Epithelial cell of proximal tubule (primary cell): Measurements from ENCODE around the gene STX1A. TPM values are rescaled to one million over a fixed set of nuclear protein-coding genes. Genes with fewer than 3 reads are reported as not detected.
"Not testable (repeated sequence)": the region's sequence is repeated elsewhere in the genome, so short reads cannot be mapped to it uniquely, and the experiment has no call there.

Source experiments
- DNase-seq: peaks from one replicate; pipeline ENCODE4 v3.0.0-alpha.2; 2011; ENCODE audit warnings: low read depth
- H3K4me3 ChIP-seq: 2 replicates; pipeline ENCODE4 v1.5.1; 2011; ENCODE audit warnings: low read depth, mild to moderate bottlenecking, low read length
- total RNA-seq: library from RNA; depleted of rRNA; stranded (reverse); fragments of >200 nt; gene quantifications from 2 replicates; pipeline ENCODE4 v1.2.3, GENCODE V29; 2015
- TF ChIP-seq, protein P1 (sequence below): conservative IDR thresholded peaks from 2 replicates; pipeline ENCODE4 v1.5.1; 2012; ENCODE audit warnings: low read depth, mild to moderate bottlenecking, low read length

STX1A gene
- total RNA-seq, 1 donor from 2014 or later = 22.4 TPM

DNA sequence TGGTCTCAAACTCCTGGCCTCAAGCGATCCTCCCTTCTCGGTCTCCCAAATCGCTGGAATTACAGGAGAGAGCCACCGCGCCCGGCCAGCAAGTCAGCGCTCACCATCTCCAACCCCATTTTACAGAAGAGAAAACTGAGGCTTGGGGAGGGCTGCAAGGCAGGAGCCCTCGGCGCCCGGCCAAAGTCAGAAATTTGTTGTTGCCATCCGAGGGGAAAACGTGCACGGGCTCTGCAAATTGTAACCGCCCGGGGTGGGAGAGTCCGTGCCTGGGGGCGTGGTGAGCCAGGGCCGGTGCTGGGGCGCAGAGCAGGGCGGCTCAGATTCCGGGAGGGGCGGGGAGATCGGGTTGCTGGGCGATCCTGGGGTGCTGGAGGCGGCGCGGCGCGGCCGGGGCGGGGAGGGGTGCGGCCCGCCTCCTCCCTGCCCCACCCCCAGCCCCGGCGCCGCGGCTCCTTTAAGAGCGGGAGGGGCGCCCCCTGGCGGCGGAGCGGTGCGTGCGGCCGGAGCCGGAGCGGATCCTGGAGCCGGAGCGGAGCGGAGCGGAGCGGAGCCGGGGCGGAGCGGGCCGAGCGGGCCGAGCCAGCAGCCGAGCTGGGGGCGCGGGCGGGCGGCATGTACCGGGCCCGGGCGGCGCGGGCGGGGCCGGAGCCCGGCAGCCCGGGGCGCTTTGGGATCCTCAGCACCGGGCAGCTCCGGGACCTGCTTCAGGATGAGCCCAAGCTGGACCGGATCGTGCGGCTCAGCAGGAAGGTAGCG, 51.9 kb downstream of the STX1A start, which contains the start of gene VPS37D:
VPS37D (plus strand) TSS at position 488 of the 759 bp plus-strand sequence; CDS start at position 616, 128 bp downstream.
- TF ChIP-seq, protein P1, sequence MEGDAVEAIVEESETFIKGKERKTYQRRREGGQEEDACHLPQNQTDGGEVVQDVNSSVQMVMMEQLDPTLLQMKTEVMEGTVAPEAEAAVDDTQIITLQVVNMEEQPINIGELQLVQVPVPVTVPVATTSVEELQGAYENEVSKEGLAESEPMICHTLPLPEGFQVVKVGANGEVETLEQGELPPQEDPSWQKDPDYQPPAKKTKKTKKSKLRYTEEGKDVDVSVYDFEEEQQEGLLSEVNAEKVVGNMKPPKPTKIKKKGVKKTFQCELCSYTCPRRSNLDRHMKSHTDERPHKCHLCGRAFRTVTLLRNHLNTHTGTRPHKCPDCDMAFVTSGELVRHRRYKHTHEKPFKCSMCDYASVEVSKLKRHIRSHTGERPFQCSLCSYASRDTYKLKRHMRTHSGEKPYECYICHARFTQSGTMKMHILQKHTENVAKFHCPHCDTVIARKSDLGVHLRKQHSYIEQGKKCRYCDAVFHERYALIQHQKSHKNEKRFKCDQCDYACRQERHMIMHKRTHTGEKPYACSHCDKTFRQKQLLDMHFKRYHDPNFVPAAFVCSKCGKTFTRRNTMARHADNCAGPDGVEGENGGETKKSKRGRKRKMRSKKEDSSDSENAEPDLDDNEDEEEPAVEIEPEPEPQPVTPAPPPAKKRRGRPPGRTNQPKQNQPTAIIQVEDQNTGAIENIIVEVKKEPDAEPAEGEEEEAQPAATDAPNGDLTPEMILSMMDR = peak; percentile 58
- DNase-seq = no peak
- peak within 1 kb of the TSS; percentile 77 for H3K4me3 ChIP-seq

DNA sequence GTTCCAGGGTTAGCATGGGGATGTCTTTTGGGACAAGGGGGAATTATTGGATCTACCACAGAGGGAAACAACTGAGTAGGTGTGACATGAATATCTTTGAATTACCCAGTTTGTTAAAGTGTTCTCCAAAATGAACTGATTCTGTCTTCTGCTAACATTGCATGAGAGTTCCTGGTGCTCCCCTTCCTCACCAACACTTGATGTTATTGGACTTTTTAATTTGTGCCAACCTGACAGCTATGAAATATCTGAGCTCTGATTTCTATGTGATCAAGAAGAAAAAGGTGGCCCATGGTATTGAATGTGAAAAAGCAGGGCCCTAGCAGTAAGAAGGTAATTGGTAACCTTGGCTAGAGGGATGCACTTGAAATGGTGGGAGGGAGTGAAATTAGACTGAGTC, 56.4 kb downstream of the STX1A start:
- TF ChIP-seq, protein P1 = no peak
- no peak overlapping the region for H3K4me3 ChIP-seq
- no peak for DNase-seq

DNA sequence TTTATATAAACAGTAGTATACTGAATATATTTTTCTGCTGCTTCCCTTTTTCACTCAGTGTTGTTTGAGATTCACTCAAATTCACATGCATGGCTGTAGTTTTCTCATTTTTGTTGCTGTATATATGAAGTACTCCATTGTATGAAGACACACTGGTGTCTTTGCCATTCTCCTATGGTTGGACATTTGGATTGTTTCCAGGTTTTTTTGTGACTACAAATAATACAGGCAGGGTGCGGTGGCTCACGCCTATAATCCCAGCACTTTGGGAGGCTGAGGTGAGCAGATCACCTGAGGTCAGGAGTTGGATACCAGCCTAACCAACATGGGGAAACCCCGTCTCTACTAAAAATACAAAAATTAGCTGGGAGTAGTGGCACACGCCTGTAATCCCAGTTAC, 58.9 kb downstream of the STX1A start:
- H3K4me3 ChIP-seq, DNase-seq: not testable (repeated sequence)

DNA sequence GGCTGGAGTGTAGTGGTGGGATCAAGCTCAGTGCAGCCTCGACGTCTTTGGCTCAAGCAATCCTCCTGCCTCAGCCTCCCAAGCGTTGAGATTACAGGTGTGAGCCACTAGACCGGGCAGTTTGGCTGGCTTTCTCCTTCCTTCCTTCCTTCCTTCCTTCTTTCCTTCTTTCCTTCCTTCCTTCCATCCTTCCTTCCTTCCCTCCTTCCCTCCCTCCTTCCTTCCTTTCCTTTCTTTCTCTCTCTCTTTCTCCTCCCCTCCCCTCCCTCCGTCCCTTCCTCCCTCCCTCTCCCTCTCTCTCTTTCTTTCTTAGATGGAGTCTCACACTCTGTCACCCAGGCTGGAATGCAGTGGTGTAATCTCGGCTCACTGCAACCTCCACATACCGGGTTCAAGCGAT, 59.5 kb downstream of the STX1A start:
- no peak for DNase-seq
- H3K4me3 ChIP-seq = no peak overlapping the region
- TF ChIP-seq, protein P1 = no peak

DNA sequence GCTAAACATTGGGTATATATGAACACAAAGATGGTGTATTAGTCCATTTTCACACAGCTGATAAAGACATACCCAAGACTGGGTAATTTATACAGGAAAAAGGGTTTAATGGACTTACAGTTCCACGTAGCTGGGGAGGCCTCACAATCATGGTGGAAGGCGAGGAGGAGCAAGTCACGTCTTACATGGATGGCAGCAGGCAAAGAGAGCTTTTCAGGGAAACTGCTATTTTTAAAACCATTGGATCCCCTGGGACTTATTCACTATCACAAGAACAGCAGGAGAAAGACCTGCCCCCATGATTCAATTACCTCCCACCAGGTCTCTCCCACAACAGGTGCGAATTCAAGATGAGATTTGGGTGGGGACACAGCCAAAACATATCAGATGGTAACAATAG, 64.2 kb downstream of the STX1A start:
- not testable (repeated sequence) for H3K4me3 ChIP-seq, DNase-seq

DNA sequence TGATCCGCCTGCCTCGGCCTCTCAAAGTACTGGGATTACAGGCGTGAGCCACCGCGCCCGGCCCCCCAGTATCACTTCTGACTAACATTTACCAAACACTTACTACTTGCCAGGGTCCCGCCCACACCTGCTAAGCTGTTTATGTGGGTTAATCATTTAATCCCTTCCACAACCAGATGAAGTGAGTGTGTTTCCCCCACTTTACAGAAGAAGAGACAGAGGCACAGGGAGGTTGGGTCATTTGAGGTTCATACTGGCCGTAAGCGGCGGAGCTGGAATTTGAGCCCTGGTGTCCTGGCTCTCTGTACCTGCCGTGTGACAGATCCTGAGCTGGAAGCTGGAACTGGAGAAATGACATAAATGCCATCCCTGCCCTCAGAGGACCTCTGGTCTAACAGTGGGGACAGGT, 66.9 kb downstream of the STX1A start:
- DNase-seq = no peak
- TF ChIP-seq, protein P1 = no peak
- no peak overlapping the region for H3K4me3 ChIP-seq

DNA sequence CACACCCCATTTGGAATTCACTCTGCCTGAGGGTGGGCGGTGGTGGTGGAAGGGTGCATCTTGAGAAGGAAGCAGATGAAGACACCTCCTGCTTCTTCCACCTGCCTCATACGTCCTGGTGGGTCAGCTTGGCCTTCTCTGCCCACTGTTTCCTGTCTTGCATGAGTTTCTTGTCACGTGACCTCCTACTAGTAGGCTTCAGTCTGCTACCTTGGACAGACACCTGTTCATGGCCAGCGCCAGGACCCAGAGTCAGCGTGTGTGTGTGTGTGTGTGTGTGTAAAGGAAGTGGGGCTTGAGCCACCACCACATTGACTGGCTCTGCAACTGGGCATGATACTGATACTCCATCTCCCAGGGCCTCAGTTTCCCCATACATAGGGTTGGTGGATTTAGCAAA, 68.9 kb downstream of the STX1A start:
- DNase-seq = no peak
- H3K4me3 ChIP-seq = no peak overlapping the region
- TF ChIP-seq, protein P1 = no peak

DNA sequence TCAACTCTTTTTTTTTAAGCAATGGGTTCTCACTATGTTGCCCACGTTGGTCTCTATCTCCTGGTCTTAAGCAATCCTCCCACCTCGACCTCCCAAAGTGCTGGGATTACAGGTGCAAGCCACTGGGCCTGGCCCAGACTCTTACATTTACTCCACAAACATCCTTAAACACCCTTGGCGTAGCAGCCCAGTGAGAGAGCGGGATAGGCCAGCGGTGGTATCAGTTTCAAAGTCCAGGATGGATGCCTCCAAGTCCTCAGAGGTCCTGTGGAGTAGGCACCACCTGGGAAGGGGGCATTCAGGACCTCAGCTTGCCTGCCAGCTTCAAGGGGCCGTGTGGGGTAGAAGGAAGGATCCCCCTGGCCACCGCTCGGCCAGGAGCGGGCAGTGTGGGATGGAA, 69.9 kb downstream of the STX1A start:
- TF ChIP-seq, protein P1 = no peak
- H3K4me3 ChIP-seq = no peak overlapping the region
- DNase-seq = no peak

Other genes starting within 250 kb of the STX1A start
- gene BAZ1B, start 197.4 kb downstream of the STX1A start, total RNA-seq = 47.2 and 51.9 TPM in 2 replicates
- gene BCL7B, start 162.0 kb downstream of the STX1A start, total RNA-seq = 53.2 and 64.2 TPM in 2 replicates
- 29.6 and 56.4 TPM in 2 replicates for gene TBL2, start 141.1 kb downstream of the STX1A start, total RNA-seq
- not detected in 2 replicates for gene MLXIPL, start 95.1 kb downstream of the STX1A start, total RNA-seq
- gene VPS37D, start 51.8 kb downstream of the STX1A start, total RNA-seq = 4.1 and 12.2 TPM in 2 replicates
- 2.7 and 6.1 TPM in 2 replicates for gene DNAJC30, start 36.2 kb downstream of the STX1A start, total RNA-seq
- 65.2 and 87.1 TPM in 2 replicates for gene BUD23, start 36.1 kb downstream of the STX1A start, total RNA-seq
- 52.1 and 53.6 TPM in 2 replicates for gene ABHD11, start 19.1 kb upstream of the STX1A start, total RNA-seq
- gene CLDN3, start 50.6 kb upstream of the STX1A start, total RNA-seq = 29.7 and 85.9 TPM in 2 replicates
- gene CLDN4, start 111.3 kb upstream of the STX1A start, total RNA-seq = 277 and 503 TPM in 2 replicates
- 8.4 and 13.7 TPM in 2 replicates for gene METTL27, start 122.8 kb upstream of the STX1A start, total RNA-seq
- not detected in 2 replicates for gene TMEM270, start 141.5 kb upstream of the STX1A start, total RNA-seq